Body of pancreas (tissue), 2 donors: ENCODE data around the gene USP31. TPM values are rescaled to one million over a fixed set of nuclear protein-coding genes. Genes with fewer than 3 reads are reported as not detected.

Source experiments
- total RNA-seq, 2 donors: library from RNA; depleted of rRNA; stranded (reverse); fragments of >200 nt; gene quantifications; one replicate each; pipeline ENCODE4 v1.1.0, GENCODE V29; 2016

USP31 gene
- total RNA-seq, 2 donors from 2014 or later = 5.2 to 8.6 TPM

Other genes starting within 250 kb of the USP31 start
- gene SCNN1G, start 33.3 kb upstream of the USP31 start, total RNA-seq = 1 to 10 TPM in 1 of 2 donors, under 1 TPM in 1; 0.26 to 1.6 TPM
- 1 to 10 TPM in 1 of 2 donors, not detected in 1; 4.7 TPM for gene SCNN1B, start 152.8 kb upstream of the USP31 start, total RNA-seq